Suprapubic skin (tissue), 4 donors: ENCODE data around the gene C7. TPM values are rescaled to one million over a fixed set of nuclear protein-coding genes. Genes with fewer than 3 reads are reported as not detected.
A peak's percentile ranks its signal among the peaks of the same experiment; 100 is the strongest.
"Not testable (repeated sequence)": the region's sequence is repeated elsewhere in the genome, so short reads cannot be mapped to it uniquely, and the experiment has no call there.

Experiments used
- DNase-seq, 2 donors: peaks; one replicate each; pipeline ENCODE4 v3.0.0-alpha.2; 2019; ENCODE audit warnings: low spot score in 2 of 2
- H3K27ac ChIP-seq: fragments of 200-600 bp; sonication (generic); one replicate; pipeline ENCODE4 v1.5.1; 2019
- H3K27me3 ChIP-seq: fragments of 200-600 bp; sonication (generic); one replicate; pipeline ENCODE4 v1.5.1; 2019
- H3K36me3 ChIP-seq: fragments of 200-600 bp; sonication (generic); one replicate; pipeline ENCODE4 v1.5.1; 2019
- H3K4me1 ChIP-seq: fragments of 200-600 bp; sonication (generic); one replicate; pipeline ENCODE4 v1.5.1; 2019
- H3K4me3 ChIP-seq: fragments of 200-600 bp; sonication (generic); one replicate; pipeline ENCODE4 v1.5.1; 2019; ENCODE audit warnings: mild to moderate bottlenecking
- H3K9me3 ChIP-seq: fragments of 200-600 bp; sonication (generic); one replicate; pipeline ENCODE4 v1.5.1; 2019
- EP300 ChIP-seq: sonication (generic); formaldehyde crosslinking; IDR thresholded peaks from one replicate; pipeline ENCODE4 v1.6.1; 2017; ENCODE audit warnings: antibody characterized with exemption
- POLR2A ChIP-seq, 2 donors: fragments of 450-650 bp; IDR thresholded peaks; one replicate each; pipeline ENCODE4 v1.6.1; 2017; ENCODE audit warnings: antibody characterized with exemption in 2 of 2, mild to moderate bottlenecking in 2 of 2, moderate library complexity in 2 of 2
- POLR2AphosphoS5 ChIP-seq, 3 donors: sonication (generic); formaldehyde crosslinking; IDR thresholded peaks; one replicate each; pipeline ENCODE4 v1.6.1; 2017; ENCODE audit warnings: antibody characterized with exemption in 3 of 3
- WGBS: methylation state at CpG from one replicate; pipeline ENCODE4 v1.1.5; 2018; 5-methylcytosine and 5-hydroxymethylcytosine counted together
- total RNA-seq, 4 donors: library from RNA; depleted of rRNA; stranded (reverse); fragments of >200 nt; gene quantifications; one replicate each; pipeline ENCODE4 v1.1.0, GENCODE V29; 2016
- TF ChIP-seq, protein P1 (sequence below), 2 donors: fragments of 200-600 bp in 1 of 2; fragments of 450-650 bp in 1 of 2; sonication (generic) in 1 of 2; IDR thresholded peaks; one replicate each; pipeline ENCODE4 v1.5.1; 2016 to 2019; ENCODE audit warnings: antibody characterized with exemption in 2 of 2, mild to moderate bottlenecking in 1 of 2, moderate library complexity in 1 of 2

The C7 gene
- total RNA-seq, 4 donors from 2014 or later, result 9.2 to 45.6 (median 15.7) TPM

DNA sequence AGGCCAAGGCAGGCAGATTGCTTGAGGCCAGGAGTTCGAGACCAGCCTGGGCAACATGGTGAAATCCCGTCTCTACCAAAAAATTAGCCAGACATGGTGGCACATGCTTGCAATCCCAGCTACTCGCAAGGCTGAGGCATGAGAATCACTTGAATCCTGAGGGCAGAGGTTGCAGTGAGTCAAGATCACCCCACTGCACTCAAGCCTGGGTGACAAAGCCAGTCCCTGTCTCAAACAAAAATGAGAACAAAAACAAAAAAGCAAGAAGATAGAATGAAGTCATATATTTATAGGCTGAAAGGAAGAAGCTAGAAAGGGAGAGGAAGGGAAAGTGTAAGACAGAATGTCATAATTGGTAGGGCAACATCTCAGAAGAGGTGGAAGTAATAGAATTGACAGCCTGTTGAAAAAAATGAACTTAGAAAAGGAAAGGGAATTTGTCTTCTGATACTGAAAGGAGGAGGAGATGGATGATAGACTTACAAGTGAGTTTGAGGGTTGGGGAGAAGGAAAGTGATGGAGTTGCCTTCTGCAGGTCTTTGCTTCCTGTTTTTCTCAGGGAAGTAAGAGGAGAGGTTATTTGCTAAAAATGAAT is 35.9 kb upstream of the C7 start:
- TF ChIP-seq POLR2AphosphoS5 (IDR thresholded peaks at IDR 0.05), result no peak
- no peak for TF ChIP-seq POLR2A (IDR thresholded peaks at IDR 0.05)
- no peak for TF ChIP-seq EP300
- TF ChIP-seq, protein P1, sequence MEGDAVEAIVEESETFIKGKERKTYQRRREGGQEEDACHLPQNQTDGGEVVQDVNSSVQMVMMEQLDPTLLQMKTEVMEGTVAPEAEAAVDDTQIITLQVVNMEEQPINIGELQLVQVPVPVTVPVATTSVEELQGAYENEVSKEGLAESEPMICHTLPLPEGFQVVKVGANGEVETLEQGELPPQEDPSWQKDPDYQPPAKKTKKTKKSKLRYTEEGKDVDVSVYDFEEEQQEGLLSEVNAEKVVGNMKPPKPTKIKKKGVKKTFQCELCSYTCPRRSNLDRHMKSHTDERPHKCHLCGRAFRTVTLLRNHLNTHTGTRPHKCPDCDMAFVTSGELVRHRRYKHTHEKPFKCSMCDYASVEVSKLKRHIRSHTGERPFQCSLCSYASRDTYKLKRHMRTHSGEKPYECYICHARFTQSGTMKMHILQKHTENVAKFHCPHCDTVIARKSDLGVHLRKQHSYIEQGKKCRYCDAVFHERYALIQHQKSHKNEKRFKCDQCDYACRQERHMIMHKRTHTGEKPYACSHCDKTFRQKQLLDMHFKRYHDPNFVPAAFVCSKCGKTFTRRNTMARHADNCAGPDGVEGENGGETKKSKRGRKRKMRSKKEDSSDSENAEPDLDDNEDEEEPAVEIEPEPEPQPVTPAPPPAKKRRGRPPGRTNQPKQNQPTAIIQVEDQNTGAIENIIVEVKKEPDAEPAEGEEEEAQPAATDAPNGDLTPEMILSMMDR (IDR thresholded peaks at IDR 0.05), result no peak
- H3K36me3 ChIP-seq, result no peaks in the 10 kb centered on the region
- no peak for DNase-seq
- no peak overlapping the region for H3K27ac ChIP-seq
- H3K4me1 ChIP-seq, result no peaks in the 10 kb centered on the region
- H3K4me3 ChIP-seq, result no peak overlapping the region
- H3K27me3 ChIP-seq, result no peaks in the 10 kb centered on the region
- H3K9me3 ChIP-seq, result no peaks in the 10 kb centered on the region
- 89% methylated on average over 3 of the region's 3 CpGs for WGBS

DNA sequence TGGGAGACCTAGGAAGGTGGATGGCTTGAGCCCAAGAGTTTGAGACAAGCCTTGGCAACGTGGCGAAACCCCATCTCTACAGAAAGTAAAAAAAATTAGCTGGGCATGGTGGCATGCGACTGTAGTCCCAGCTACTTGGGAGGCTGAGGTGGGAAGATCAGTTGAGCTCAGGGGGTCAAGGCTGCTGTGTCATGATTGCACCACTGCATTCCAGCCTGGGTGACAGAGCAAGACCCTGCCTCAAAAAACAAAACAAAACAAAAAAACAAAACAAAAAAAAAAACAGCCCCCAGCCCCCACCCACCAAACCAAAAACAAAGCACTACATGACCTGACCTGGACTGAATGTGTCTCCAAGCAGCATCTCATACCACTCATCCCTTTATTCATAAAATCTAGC is 33.3 kb upstream of the C7 start:
- no peaks in the 10 kb centered on the region for H3K27me3 ChIP-seq
- WGBS, result 71% methylated on average over 3 of the region's 3 CpGs
- H3K36me3 ChIP-seq, result no peaks in the 10 kb centered on the region
- no peak overlapping the region for H3K4me3 ChIP-seq
- no peaks in the 10 kb centered on the region for H3K9me3 ChIP-seq
- DNase-seq, result no peak
- no peak for TF ChIP-seq POLR2A (IDR thresholded peaks at IDR 0.05)
- TF ChIP-seq, protein P1 (IDR thresholded peaks at IDR 0.05), result no peak
- no peak for TF ChIP-seq POLR2AphosphoS5 (IDR thresholded peaks at IDR 0.05)
- no peak for TF ChIP-seq EP300
- H3K27ac ChIP-seq, result no peak overlapping the region
- no peaks in the 10 kb centered on the region for H3K4me1 ChIP-seq

DNA sequence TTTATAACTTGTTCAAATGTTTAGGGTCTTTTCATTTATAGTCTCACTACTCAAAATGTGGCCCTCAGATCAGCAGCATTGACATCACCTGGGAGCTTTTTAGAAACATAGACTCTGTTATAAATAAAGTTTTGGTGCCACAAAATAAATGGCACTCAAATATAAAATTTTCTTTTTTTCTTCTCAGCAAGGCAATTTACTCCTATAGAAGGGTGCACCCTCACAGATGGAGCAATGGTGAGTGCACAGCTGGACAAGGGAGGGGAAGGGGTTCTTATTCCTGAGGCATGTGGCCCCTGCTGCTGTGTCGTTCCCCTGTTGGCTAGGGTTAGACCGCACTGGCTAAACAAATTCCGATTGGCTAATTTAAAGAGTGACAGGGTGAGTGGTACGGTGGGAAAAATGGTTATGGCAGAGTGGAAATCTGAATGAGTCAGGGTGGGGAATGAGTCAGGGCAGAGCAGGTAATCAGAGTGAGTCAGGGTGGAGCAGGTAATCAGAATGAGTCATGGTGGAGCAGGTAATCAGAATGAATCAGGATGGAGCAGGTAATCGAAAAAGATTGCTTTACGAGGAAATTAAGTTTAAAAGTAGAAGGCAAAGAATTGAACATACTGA is 31.8 kb upstream of the C7 start:
- WGBS, result 76% methylated on average over 6 of the region's 6 CpGs
- no peaks in the 10 kb centered on the region for H3K4me1 ChIP-seq
- TF ChIP-seq, protein P1 (IDR thresholded peaks at IDR 0.05), result no peak
- TF ChIP-seq POLR2A (IDR thresholded peaks at IDR 0.05) (no peak), POLR2AphosphoS5 (IDR thresholded peaks at IDR 0.05) (no peak), EP300 (no peak)
- no peak for DNase-seq
- H3K27ac ChIP-seq, result no peak overlapping the region
- no peaks in the 10 kb centered on the region for H3K27me3 ChIP-seq
- no peak overlapping the region for H3K4me3 ChIP-seq
- H3K9me3 ChIP-seq, result no peaks in the 10 kb centered on the region
- no peaks in the 10 kb centered on the region for H3K36me3 ChIP-seq

DNA sequence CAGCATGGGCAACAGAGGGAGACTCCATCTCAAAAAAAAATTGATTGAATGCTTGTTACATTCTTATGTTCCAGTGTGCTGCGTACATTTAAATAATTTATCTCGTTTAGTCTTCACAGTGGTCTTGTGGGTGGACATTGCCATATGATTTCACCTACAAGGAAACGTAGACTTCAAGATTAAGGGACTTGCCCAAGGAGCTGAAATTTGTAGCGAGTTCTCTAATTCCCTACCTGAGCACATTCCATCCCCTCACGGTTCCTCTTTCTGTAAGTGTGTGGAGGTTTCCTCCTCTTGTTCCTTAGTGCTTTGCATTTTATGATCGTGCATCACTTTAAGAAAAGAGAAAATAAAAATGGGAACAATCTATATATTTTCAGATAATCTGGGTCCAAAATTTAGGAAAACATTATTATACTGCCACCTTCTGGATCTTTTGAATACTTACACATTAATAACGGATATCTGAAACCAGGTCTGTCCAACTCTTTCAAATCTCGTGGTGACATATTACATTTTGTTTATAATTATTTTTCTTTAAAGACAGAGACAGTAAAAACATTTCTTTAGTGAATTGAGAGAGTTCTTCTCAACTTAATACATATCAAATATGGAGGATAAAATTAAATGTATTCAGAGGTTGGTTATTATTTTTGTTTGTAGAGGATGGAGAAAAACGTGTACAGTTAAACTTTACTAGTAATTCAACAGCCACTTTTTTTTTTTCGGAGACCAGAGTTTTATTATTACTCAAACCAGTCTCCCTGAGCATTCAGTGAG is 29.9 kb upstream of the C7 start:
- no peaks in the 10 kb centered on the region for H3K9me3 ChIP-seq
- H3K36me3 ChIP-seq, result no peaks in the 10 kb centered on the region
- no peak overlapping the region for H3K4me3 ChIP-seq
- 37% methylated on average over 10 of the region's 10 CpGs for WGBS
- H3K27ac ChIP-seq, result no peak overlapping the region
- DNase-seq, result no peak
- H3K4me1 ChIP-seq, result no peaks in the 10 kb centered on the region
- TF ChIP-seq POLR2AphosphoS5 (IDR thresholded peaks at IDR 0.05), result no peak
- TF ChIP-seq, protein P1 (IDR thresholded peaks at IDR 0.05), result peak; percentile 29 to 33
- H3K27me3 ChIP-seq, result no peaks in the 10 kb centered on the region

DNA sequence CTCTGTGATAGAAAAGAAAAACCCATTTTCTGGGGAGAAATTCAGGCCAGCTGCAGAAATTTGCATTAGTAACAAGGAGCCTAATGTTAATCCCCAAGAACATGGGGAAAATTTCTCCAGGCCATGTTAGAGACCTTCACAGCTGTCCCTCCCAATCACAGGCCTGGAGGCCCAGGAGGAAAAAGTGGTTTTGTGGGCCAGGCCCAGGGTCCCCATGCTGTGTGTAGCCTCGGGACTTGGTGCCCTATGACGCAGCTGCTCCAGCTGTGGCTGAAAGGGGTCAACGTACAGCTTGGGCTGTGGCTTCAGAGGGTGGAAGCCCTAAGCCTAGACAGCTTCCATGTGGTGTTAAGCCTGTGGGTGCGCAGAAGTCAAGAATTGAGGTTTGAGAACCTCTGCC is 27.0 kb upstream of the C7 start:
- no peak for TF ChIP-seq EP300
- TF ChIP-seq, protein P1 (IDR thresholded peaks at IDR 0.05), result no peak
- no peak for TF ChIP-seq POLR2A (IDR thresholded peaks at IDR 0.05)
- no peak for TF ChIP-seq POLR2AphosphoS5 (IDR thresholded peaks at IDR 0.05)
- no peak overlapping the region for H3K27ac ChIP-seq
- no peaks in the 10 kb centered on the region for H3K36me3 ChIP-seq
- H3K27me3 ChIP-seq, result no peaks in the 10 kb centered on the region
- no peak for DNase-seq
- WGBS, result 91% methylated on average over 4 of the region's 4 CpGs
- no peaks in the 10 kb centered on the region for H3K4me1 ChIP-seq
- no peaks in the 10 kb centered on the region for H3K9me3 ChIP-seq
- H3K4me3 ChIP-seq, result no peak overlapping the region

DNA sequence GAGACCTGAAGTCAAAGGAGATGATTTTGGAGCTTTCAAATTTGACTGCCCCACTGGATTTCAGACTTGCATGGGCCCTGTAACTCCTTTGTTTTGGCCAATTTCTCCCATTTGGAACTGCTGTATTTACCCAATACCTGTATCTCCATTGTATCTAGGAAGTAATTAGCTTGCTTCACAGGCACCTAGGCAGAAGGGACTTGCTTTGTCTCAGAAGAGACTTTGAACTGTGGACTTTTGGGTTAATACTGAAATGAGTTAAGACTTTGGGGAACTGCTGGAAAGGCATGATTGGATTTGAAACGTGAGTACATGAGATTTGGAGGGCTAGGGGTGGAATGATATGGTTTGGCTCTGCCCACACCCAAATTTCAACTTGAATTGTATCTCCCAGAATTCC is 26.2 kb upstream of the C7 start:
- 60% methylated on average over 1 of the region's 1 CpG for WGBS
- not testable (repeated sequence) for H3K4me3 ChIP-seq, H3K36me3 ChIP-seq, DNase-seq, H3K27me3 ChIP-seq, H3K9me3 ChIP-seq, H3K27ac ChIP-seq, H3K4me1 ChIP-seq

DNA sequence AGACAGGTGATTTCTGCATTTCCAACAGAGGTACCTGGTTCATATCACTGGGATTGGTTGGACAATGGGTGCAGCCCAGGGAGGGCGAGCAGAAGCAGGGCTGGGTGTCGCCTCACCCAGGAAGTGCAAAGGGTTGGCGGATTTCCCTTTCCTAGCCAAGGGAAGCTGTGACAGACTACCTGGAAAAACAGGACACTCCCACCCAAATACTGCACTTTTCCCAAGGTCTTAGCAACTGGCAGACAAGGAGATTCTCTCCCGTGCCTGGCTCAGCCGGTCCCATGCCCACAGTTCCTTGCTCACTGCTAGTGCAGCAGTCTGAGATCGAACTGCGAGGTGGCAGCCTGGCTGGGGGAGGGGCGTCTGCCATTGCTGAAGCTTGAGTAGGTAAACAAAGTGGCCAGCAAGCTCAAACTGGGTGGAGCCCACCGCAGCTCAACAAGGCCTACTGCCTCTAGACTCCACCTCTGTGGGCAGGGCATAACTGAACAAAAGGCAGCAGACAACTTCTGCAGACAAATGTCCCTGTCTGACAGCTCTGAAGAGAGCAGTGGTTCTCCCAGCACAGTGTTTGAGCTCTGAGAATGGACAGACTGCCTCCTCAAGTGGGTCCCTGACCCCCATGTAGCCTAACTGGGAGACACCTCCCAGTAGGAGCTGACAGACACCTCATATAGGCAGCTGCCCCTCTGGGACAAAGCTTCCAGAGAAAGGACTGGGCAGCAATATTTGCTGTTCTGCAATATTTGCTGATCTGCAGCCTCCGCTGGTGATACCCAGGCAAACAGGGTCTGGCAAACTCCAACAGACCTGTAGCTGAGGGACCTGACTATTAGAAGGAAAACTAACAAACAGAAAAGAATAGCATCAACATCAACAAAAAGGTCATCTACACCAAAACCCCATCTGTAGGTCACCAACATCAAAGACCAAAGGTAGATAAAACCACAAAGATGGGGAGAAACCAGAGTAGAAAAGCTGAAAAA is 13.6 kb upstream of the C7 start:
- not testable (repeated sequence) for H3K27ac ChIP-seq, H3K4me3 ChIP-seq, H3K4me1 ChIP-seq, H3K27me3 ChIP-seq, H3K9me3 ChIP-seq, H3K36me3 ChIP-seq, DNase-seq
- WGBS, result 78% methylated on average over 9 of the region's 10 CpGs
